Skeletal muscle tissue (tissue), 4 donors: Measurements from ENCODE around the gene PPFIA3. TPM values are rescaled to one million over a fixed set of nuclear protein-coding genes. Genes with fewer than 3 reads are reported as not detected.

Source experiments
- H3K27ac ChIP-seq: one replicate; pipeline ENCODE4 v1.7.0; 2013; ENCODE audit warnings: mild to moderate bottlenecking, low read depth, low read length, inconsistent platforms
- H3K27me3 ChIP-seq, 3 donors: one replicate each; pipeline ENCODE4 v1.7.0; 2013; ENCODE audit warnings: low read length in 3 of 3; ENCODE audit not compliant: control insufficient read depth in 3 of 3, insufficient read depth in 3 of 3
- H3K36me3 ChIP-seq, 3 donors: one replicate each; pipeline ENCODE4 v1.7.0; 2013; ENCODE audit warnings: low read length in 3 of 3; ENCODE audit not compliant: control insufficient read depth in 3 of 3, insufficient read depth in 3 of 3
- H3K4me1 ChIP-seq, 3 donors: one replicate each; pipeline ENCODE4 v1.7.0; 2013; ENCODE audit warnings: low read length in 3 of 3, mild to moderate bottlenecking in 3 of 3; ENCODE audit not compliant: control insufficient read depth in 3 of 3, insufficient read depth in 3 of 3
- H3K4me3 ChIP-seq, 3 donors: one replicate each; pipeline ENCODE4 v1.7.0; 2013; ENCODE audit warnings: low read length in 3 of 3
- H3K9ac ChIP-seq, 3 donors: one replicate each; pipeline ENCODE4 v1.7.0; 2013; ENCODE audit warnings: low read length in 3 of 3, mild to moderate bottlenecking in 3 of 3, moderate library complexity in 2 of 3, low read depth in 1 of 3
- H3K9me3 ChIP-seq, 3 donors: one replicate each; pipeline ENCODE4 v1.7.0; 2013; ENCODE audit warnings: low read length in 3 of 3; ENCODE audit not compliant: control insufficient read depth in 3 of 3
- total RNA-seq: library from RNA; depleted of rRNA; stranded (reverse); fragments of >200 nt; gene quantifications from one replicate; pipeline ENCODE4 v1.2.3, GENCODE V29; 2014
- donor health status: Osteomylitis.

The PPFIA3 gene
- total RNA-seq, 1 donor from 2014 or later: 3.1 TPM

DNA sequence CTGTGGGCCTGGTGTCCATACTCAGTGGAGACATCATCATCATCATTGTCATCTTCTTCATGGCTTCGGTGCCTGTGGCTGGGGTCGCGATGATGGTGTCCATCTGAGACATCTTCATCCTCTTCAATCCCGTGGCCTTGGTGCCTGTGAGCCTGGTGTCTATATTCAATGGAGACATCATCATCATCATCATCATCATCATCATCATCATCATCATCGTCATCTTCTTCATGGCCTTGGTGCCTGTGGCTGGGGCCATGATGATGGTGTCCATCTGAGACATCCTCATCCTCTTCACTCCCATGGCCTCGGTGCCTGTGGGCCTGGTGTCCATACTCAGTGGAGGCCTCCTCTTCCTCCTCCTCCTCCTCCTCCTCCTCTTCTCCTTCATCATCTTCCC is 34.9 kb downstream of the PPFIA3 start:
- H3K4me1 ChIP-seq: peaks cover 31 to 65% (median 52%) of the 10 kb centered on the region in 3 donors
- H3K36me3 ChIP-seq: peaks cover 0 to 9% (median 0%) of the 10 kb centered on the region in 3 donors
- H3K27ac ChIP-seq: peak overlapping the region; percentile 99
- peak overlapping the region; percentile 84 to 97 (median 88) for H3K4me3 ChIP-seq
- peak overlapping the region; percentile 95 to 100 (median 98) for H3K9ac ChIP-seq
- H3K9me3 ChIP-seq: no peaks in the 10 kb centered on the region
- no peaks in the 10 kb centered on the region for H3K27me3 ChIP-seq

DNA sequence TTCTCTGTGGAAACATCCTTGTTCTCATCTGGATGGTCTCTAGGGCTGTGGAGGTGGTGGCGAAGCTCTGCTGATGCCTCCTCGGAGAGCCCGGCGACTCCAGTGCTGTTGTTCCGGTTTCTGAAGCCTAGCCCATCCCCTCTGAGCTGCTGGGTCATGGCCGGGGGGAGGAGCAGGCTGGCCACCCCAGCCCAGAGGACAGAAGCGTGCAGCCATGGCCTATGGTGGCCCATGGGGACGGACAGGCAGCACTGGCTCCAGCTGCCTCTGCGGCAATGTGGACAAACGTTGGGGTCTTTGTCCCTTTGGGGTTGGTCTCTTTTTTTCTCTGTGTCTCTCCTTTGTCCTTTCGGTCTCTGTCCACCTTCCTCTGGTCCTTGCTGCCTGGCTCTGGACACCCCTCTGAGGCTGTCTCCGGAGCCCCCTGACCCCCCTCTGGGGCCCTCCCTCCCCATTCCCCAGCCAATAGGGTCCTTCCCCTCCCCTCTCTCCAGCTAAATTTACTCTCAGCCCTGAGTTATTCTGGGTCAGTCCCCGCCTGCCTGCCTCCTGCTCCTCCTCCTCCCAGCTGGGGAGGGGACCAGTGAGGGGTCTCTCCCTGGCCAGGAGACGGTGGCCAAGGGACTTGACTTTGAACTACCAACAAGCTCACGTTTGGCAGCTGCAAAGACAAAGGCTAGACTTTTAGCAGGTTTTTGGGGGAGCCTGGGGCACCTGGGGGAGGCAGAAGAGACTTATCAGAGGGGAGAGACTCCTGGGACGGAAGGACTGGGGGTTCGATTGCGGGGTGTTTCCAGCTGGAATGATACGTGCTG is 35.9 kb downstream of the PPFIA3 start, which contains the start of gene HRC:
Gene HRC, minus strand, starts transcription at position 392 of the 815 bp plus-strand sequence. Its CDS starts 159 bp downstream, at position 233.
- H3K4me3 ChIP-seq: peak within 1 kb of the TSS; percentile 84 to 97 (median 88)
- no peaks in the 10 kb centered on the region for H3K27me3 ChIP-seq
- H3K4me1 ChIP-seq: peaks cover 23 to 60% (median 51%) of the 10 kb centered on the region in 3 donors
- H3K9me3 ChIP-seq: no peaks in the 10 kb centered on the region
- H3K36me3 ChIP-seq: peaks cover 0 to 9% (median 0%) of the 10 kb centered on the region in 3 donors
- H3K9ac ChIP-seq: peak within 1 kb of the TSS; percentile 95 to 100 (median 98)
- H3K27ac ChIP-seq: peak within 1 kb of the TSS; percentile 99

DNA sequence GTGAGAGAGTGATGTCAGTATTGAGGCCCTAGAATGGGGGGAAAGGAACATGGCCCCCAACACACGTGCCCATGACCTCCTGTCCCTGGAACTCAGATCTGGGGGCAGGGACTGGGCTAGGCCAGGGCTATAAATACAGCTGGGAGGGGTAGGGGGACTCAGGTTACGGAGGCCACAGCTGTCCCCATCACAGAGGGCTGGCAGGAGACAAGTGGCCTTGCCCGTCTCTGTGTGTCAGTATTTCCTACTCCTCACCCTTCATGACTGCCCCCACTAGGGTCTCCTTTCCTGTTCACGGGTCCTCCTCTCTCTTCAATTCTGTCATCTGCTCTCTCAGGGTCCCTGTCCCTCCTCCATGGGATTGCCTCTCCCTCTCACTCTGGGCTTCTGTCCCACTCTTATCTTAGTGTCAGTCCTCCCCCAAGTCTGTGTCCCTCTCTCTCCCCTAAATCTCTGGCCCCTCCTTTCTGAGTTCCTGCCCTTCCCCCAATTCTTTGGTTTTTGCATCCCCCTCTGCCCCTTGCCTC is 36.5 kb downstream of the PPFIA3 start:
- H3K9ac ChIP-seq: peak overlapping the region; percentile 95 to 100 (median 98)
- peak overlapping the region; percentile 99 for H3K27ac ChIP-seq
- peaks cover 23 to 61% (median 54%) of the 10 kb centered on the region in 3 donors for H3K4me1 ChIP-seq
- peaks cover 0 to 9% (median 0%) of the 10 kb centered on the region in 3 donors for H3K36me3 ChIP-seq
- peak overlapping the region; percentile 84 to 97 (median 88) for H3K4me3 ChIP-seq
- H3K9me3 ChIP-seq: no peaks in the 10 kb centered on the region
- no peaks in the 10 kb centered on the region for H3K27me3 ChIP-seq

DNA sequence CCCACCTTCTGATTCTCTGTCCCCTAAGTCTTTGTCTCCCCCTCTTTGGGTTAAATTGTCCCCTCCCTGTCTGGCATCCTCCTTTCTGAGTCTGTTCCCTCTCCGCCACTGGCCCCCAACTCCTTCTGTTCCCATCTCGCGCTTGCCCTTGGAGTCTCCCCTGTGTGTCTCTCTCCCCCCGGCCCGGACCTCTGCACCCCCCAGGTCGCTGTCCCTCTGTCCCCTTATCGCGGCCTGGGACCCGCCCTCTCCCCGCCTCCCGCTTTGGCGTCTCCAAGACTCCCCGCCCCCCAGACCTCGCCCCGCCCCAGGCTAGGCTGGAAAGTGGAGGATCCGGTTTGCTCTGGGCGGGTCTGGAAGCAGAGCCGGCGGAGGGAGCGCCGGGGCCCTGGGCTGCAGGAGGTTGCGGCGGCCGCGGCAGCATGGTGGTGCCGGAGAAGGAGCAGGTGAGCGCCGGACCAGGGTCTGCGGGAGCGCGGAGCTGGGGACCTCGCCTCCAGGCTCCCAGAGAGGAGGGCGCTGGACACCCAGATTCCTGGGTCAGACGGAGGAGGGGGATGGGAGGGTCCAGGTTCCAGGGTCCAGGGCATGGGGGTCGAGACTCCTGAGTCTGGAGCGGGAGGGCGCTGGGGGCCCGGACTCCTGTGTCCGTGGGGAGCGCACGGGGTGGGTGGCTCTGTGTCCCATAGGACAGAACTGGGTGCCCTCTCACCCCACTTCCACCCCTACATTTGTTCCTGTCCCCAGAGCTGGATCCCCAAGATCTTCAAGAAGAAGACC is 38.3 kb downstream of the PPFIA3 start, which contains the start of gene TRPM4:
Gene TRPM4, plus strand, starts transcription at position 348 of the 780 bp plus-strand sequence. Its CDS starts 75 bp downstream, at position 423.
- Histone ChIP-seq H3K9ac (peak within 1 kb of the TSS; percentile 96 to 100 (median 98)), H3K27me3 (no peaks in the 10 kb centered on the region), H3K4me1 (peaks cover 17 to 52% (median 48%) of the 10 kb centered on the region in 3 donors), H3K27ac (peak within 1 kb of the TSS; percentile 99), H3K9me3 (no peaks in the 10 kb centered on the region), H3K36me3 (peaks cover 0 to 5% (median 0%) of the 10 kb centered on the region in 3 donors), H3K4me3 (peak within 1 kb of the TSS; percentile 91 to 97 (median 93))

DNA sequence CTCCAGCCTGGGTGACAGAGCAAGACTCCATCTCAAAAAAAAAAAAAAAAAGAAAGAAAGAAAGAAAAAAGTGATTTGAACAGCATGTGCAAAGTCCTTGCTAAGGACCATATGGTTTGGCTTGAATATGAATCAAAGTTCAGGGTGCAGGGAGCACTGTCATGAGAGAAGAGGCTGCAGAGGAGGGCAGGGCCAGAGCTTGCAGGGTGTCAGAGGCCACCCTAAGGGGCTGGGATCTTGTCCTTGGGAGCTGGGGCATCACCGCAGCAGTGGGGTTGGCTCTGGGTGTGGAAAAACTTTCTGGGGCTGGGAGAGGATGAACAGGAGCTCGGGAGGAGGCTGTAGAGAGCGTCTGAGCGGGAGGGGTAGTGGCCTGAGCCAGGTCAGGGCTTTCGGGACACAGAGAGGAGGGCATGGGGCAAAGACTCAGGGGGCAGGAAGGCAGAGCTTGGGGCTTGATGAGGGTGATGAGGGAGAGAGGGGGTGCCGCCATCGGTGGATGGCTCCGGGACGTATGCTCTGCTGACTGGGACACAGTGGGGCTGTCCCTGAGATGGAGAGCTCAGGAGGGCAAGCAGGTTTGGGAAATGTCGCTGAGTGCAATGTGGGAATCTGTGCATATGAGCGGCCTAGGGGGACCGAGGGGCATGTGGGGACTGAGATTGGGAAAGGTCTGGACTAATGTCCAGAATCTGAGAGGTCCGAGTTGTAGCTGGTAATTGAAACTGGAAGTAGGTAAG is 41.3 kb downstream of the PPFIA3 start:
- Histone ChIP-seq H3K4me1 (peaks cover 15 to 50% (median 43%) of the 10 kb centered on the region in 3 donors), H3K36me3 (no peaks in the 10 kb centered on the region), H3K9ac (peak overlapping the region in 2 of 3 donors; percentile 23 to 66), H3K4me3 (no peak overlapping the region), H3K27me3 (no peaks in the 10 kb centered on the region), H3K9me3 (no peaks in the 10 kb centered on the region), H3K27ac (peak overlapping the region; percentile 25)

DNA sequence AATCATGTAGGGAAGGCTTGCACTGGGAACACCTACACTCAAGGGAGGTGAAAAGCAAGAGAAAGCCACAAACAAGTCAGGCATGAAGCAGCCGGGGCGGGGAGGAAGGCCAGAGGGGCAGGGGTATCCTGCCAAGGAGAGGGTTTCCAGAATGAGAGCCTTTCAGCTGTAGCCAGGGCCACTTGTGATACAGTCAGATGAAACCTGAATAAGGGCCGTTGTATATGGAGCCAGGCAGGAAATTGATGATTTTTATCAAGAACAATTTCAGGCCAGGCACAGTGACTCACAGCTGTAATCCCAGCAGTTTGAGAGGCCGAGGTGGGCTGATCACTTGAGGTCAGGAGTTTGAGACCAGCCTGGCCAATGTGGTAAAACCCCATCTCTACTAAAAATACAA is 42.6 kb downstream of the PPFIA3 start:
- H3K4me1 ChIP-seq: peaks cover 20 to 50% (median 45%) of the 10 kb centered on the region in 3 donors
- no peak overlapping the region for H3K9ac ChIP-seq
- H3K27me3 ChIP-seq: no peaks in the 10 kb centered on the region
- no peaks in the 10 kb centered on the region for H3K9me3 ChIP-seq
- H3K27ac ChIP-seq: peak overlapping the region; percentile 19
- H3K36me3 ChIP-seq: no peaks in the 10 kb centered on the region
- no peak overlapping the region for H3K4me3 ChIP-seq

DNA sequence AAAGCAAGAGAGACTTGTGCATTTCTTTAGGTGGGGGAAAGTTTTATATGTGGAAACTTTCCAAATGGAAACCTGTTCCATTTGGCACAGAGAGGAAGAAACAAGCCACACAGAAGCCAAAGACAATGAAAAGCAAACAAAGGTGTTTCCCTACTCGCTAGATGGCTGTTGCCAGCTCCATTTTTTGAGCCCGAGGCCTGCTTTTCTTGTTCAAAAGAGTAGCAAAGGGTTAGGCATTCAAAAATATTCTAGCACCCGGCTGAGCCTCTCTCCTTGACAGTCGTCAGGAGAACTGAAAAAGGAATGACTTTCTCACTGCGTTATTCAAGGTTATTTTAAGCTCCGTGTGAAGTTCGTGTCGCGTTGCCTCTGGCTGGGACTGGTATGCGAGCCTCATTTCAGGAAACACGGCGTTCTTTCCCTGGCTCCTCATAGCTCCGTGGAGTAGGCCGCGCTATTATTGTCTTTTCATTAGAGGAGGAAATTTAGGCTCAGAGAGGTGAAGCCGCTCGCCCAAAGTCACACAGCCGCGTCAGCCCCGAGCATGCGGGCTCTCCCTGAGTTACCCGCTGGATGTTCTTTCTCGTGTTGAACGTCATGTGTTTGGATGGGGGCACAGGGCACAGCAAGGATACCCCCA is 45.9 kb downstream of the PPFIA3 start:
- no peaks in the 10 kb centered on the region for H3K9me3 ChIP-seq
- H3K36me3 ChIP-seq: peaks cover 10 to 12% (median 11%) of the 10 kb centered on the region in 3 donors
- peak overlapping the region; percentile 48 to 67 (median 53) for H3K4me3 ChIP-seq
- peak overlapping the region; percentile 90 for H3K27ac ChIP-seq
- peaks cover 12 to 31% (median 26%) of the 10 kb centered on the region in 3 donors for H3K4me1 ChIP-seq
- no peaks in the 10 kb centered on the region for H3K27me3 ChIP-seq
- H3K9ac ChIP-seq: peak overlapping the region; percentile 58 to 87 (median 75)

DNA sequence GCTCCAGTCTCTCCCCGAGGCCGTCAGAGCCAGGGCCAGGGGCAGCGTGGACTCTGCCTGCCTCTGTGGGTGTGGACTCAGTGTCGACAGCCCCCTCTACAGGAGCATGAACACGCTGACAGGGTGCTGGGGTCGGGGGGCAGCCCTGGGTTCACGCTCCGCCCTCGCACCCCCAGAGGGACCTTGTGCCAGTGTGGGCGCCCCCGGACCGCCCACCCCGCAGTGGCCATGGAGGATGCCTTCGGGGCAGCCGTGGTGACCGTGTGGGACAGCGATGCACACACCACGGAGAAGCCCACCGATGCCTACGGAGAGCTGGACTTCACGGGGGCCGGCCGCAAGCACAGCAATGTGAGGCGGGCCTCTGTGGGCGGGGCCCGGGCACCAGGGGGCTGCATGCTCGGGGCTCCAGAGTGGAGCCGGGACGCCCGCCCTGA is 46.5 kb downstream of the PPFIA3 start:
- H3K36me3 ChIP-seq: peaks cover 15 to 18% (median 17%) of the 10 kb centered on the region in 3 donors
- no peaks in the 10 kb centered on the region for H3K27me3 ChIP-seq
- H3K4me1 ChIP-seq: peaks cover 12 to 26% (median 19%) of the 10 kb centered on the region in 3 donors
- peak overlapping the region; percentile 90 for H3K27ac ChIP-seq
- H3K4me3 ChIP-seq: peak overlapping the region; percentile 48 to 67 (median 53)
- H3K9ac ChIP-seq: peak overlapping the region; percentile 58 to 87 (median 75)
- no peaks in the 10 kb centered on the region for H3K9me3 ChIP-seq
